IPS DF 6.9 (cell line): ENCODE measurements around the gene NUDT15.
"Not testable (repeated sequence)": the region's sequence is repeated elsewhere in the genome, so short reads cannot be mapped to it uniquely, and the experiment has no call there.

ENCODE experiments used
- DNase-seq: peaks from one replicate; pipeline ENCODE4 v3.0.0-alpha.2; 2013; ENCODE audit warnings: low read depth, low spot score
- H3K27ac ChIP-seq: one replicate; pipeline ENCODE4 v1.5.1; 2013; ENCODE audit warnings: low read length, control low read depth
- H3K27me3 ChIP-seq: 2 replicates; pipeline ENCODE4 v1.6.1; 2013; ENCODE audit warnings: mild to moderate bottlenecking, low read length; ENCODE audit not compliant: control insufficient read depth, insufficient read depth
- H3K36me3 ChIP-seq: 2 replicates; pipeline ENCODE4 v1.6.1; 2013; ENCODE audit warnings: low read length; ENCODE audit not compliant: control insufficient read depth, insufficient read depth
- H3K4me1 ChIP-seq: 2 replicates; pipeline ENCODE4 v1.6.1; 2013; ENCODE audit warnings: low read length; ENCODE audit not compliant: control insufficient read depth, insufficient read depth
- H3K4me3 ChIP-seq: 2 replicates; pipeline ENCODE4 v1.5.1; 2013; ENCODE audit warnings: mild to moderate bottlenecking, low read length
- H3K9me3 ChIP-seq: 2 replicates; pipeline ENCODE4 v1.6.1; 2013; ENCODE audit warnings: low read length, inconsistent platforms; ENCODE audit not compliant: control insufficient read depth, insufficient read depth
- WGBS: extraction: QIAGEN DNeasy Blood & Tissue Kit; methylation state at CpG from one replicate; pipeline ENCODE4 v1.1.7; 2013; ENCODE audit warnings: mixed read lengths, missing lambda C conversion rate; ENCODE audit not compliant: insufficient read length, insufficient coverage; 5-methylcytosine and 5-hydroxymethylcytosine counted together

The NUDT15 gene

GRCh38 chr13:48037346-48038173, at the start of gene NUDT15:
TSS of gene NUDT15 (plus strand) at chr13:48037726. CDS start at chr13:48037747, 21 bp downstream.
- no peaks in the 10 kb centered on the region for H3K4me1 ChIP-seq
- WGBS: no CpG with 5 or more reads among the region's 82 CpGs
- no peaks in the 10 kb centered on the region for H3K9me3 ChIP-seq
- no peaks in the 10 kb centered on the region; the same call in 1 of the 2 replicates for H3K36me3 ChIP-seq
- H3K27me3 ChIP-seq: no peaks in the 10 kb centered on the region
- H3K4me3 ChIP-seq: peak within 1 kb of the TSS; percentile 53; the same call in 1 of the 2 replicates
- peak; percentile 96 for DNase-seq
- H3K27ac ChIP-seq: no peak within 1 kb of the TSS

- Histone ChIP-seq H3K36me3 (no peaks in the 10 kb centered on the region; the same call in 1 of the 2 replicates), H3K9me3 (no peaks in the 10 kb centered on the region), H3K27me3 (no peaks in the 10 kb centered on the region), H3K4me1 (no peaks in the 10 kb centered on the region), H3K27ac (no peak overlapping the region), H3K4me3 (no peak overlapping the region)
- WGBS: no CpG with 5 or more reads among the region's 1 CpG
- no peak for DNase-seq
Observed at GRCh38 chr13:47990427-47990826, 47.1 kb upstream of the NUDT15 start.

DNA sequence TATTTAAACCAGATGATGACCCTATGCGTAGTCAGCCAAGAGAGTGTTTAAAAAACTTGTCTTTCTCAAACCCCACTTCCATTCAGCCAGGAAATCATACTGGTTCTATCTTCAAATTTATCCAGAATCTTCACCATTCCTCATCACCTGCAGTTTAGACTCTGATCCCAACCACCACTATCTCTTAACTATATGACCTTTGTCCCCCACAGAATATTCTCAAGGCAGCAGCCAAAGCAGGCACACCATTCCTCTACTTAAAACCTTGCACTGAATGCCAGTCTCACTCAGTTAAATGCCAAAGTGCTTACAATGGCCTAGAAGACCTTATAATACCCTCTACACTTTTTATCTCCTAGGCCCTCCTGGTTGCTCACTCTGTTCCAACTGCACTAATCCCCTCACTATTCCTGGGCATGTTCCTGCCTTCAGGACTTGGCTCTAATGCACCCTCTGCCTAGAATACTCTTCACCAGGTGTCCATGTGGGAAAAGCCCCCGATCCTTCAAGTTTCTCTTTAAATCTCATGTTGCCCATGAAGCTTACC, 46.5 kb upstream of the NUDT15 start:
- H3K4me3 ChIP-seq: no peak overlapping the region
- H3K27ac ChIP-seq: no peak overlapping the region
- no peaks in the 10 kb centered on the region for H3K9me3 ChIP-seq
- H3K27me3 ChIP-seq: no peaks in the 10 kb centered on the region
- no CpG with 5 or more reads among the region's 2 CpGs for WGBS
- DNase-seq: no peak
- no peaks in the 10 kb centered on the region for H3K4me1 ChIP-seq
- H3K36me3 ChIP-seq: no peaks in the 10 kb centered on the region; the same call in 1 of the 2 replicates

GRCh38 chr13:47991859-47992258, 45.7 kb upstream of the NUDT15 start:
- no peak overlapping the region for H3K27ac ChIP-seq
- no peaks in the 10 kb centered on the region for H3K4me1 ChIP-seq
- H3K36me3 ChIP-seq: no peaks in the 10 kb centered on the region; the same call in 1 of the 2 replicates
- WGBS: no CpG with 5 or more reads among the region's 4 CpGs
- H3K4me3 ChIP-seq: no peak overlapping the region
- no peak for DNase-seq
- H3K27me3 ChIP-seq: no peaks in the 10 kb centered on the region
- no peaks in the 10 kb centered on the region for H3K9me3 ChIP-seq

GRCh38 chr13:47997384-47997783, 40.1 kb upstream of the NUDT15 start:
- DNase-seq: no peak

GRCh38 chr13:47999973-48000372, 37.6 kb upstream of the NUDT15 start:
- DNase-seq: no peak
- WGBS: no CpG with 5 or more reads among the region's 5 CpGs
- peak overlapping the region; percentile 90; the same call in 1 of the 2 replicates for H3K4me3 ChIP-seq
- no peaks in the 10 kb centered on the region for H3K27me3 ChIP-seq
- no peak overlapping the region for H3K27ac ChIP-seq
- no peaks in the 10 kb centered on the region for H3K9me3 ChIP-seq
- no peaks in the 10 kb centered on the region; the same call in 1 of the 2 replicates for H3K36me3 ChIP-seq
- H3K4me1 ChIP-seq: peaks cover 1% of the 10 kb centered on the region

More at GRCh38 chr13:47997384-47997783, 40.1 kb upstream of the NUDT15 start:
- Histone ChIP-seq H3K36me3 (no peaks in the 10 kb centered on the region; the same call in 1 of the 2 replicates), H3K27me3 (no peaks in the 10 kb centered on the region), H3K9me3 (no peaks in the 10 kb centered on the region), H3K4me1 (peaks cover 1% of the 10 kb centered on the region), H3K27ac (no peak overlapping the region), H3K4me3 (no peak overlapping the region)
- WGBS: no CpG with 5 or more reads among the region's 2 CpGs

DNA sequence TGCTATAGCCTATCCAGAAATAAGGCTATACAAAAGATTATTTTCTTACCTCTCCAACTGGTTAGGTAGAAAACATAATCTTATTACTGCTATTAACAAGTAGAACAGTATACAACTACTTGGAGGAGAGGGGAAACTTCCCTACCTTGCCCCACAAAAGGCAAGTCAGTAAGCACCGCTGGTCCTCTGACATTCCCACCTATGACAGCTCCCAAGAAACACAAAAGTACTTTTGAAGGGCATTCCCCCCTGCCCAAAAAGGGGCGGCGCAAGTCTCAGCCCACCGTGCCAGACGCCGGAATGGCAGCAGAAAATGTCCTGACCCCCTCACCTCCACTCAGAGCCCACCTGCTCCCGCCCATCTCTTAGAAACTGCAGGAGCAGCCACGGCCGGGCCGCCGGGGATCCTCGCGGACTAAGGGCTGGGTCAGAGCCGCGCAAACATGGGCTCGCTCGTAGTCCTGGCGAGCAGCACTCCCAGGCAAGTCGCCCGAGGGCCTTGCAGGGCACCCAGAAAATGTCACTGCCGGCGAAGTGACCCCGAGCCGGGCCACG, 36.9 kb upstream of the NUDT15 start:
- H3K27me3 ChIP-seq: no peaks in the 10 kb centered on the region
- peak overlapping the region; percentile 90 for H3K4me3 ChIP-seq
- no peak overlapping the region for H3K27ac ChIP-seq
- no CpG with 5 or more reads among the region's 25 CpGs for WGBS
- no peaks in the 10 kb centered on the region for H3K9me3 ChIP-seq
- DNase-seq: no peak
- no peaks in the 10 kb centered on the region; the same call in 1 of the 2 replicates for H3K36me3 ChIP-seq
- peaks cover 1% of the 10 kb centered on the region for H3K4me1 ChIP-seq

DNA sequence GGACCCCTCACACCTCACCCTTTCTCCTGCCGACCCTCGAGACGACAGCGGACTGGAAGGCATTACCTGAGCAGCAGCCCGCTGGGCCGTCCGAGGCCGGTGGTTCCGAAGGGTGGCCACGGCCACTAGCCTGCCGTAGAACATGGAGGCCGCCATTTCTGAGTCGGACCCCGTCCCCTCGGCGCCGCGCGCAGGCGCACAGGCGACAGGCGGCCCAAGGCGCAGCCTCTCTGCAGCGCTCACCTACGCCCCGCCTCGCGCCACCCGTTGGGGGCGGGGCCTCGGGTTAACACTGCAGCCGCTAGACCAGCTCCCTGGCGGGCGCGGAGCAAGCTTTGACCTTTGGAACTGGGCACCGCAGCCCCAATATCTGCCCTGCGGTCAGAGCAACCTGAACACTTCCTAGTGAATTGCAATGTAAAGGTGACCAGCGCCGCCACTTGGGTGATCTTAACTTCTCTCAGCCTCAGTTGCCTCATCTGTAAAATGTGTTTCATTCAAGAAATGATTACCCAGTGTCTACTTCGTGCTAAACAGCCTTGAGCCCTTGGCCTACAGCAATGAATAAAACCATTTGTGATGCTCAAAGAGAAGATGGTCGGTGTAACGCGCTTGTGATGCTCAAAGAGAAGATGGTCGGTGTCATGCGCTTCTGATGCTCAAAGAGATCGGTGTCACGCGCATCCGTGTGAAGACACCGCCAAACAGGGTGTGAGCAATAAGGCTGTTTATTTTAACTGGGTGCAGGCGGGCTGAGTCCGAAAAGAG, 36.2 kb upstream of the NUDT15 start, which contains the start of gene SUCLA2:
SUCLA2 (minus strand) TSS at position 160 of the 768 bp plus-strand sequence; CDS start at position 156, 4 bp downstream.
- H3K36me3 ChIP-seq: no peaks in the 10 kb centered on the region; the same call in 1 of the 2 replicates
- H3K4me3 ChIP-seq: peak within 1 kb of the TSS; percentile 90
- H3K4me1 ChIP-seq: peaks cover 1% of the 10 kb centered on the region
- no peaks in the 10 kb centered on the region for H3K27me3 ChIP-seq
- no peak within 1 kb of the TSS for H3K27ac ChIP-seq
- DNase-seq: peak; percentile 82
- whole genome bisulfite sequencing: no CpG with 5 or more reads among the region's 52 CpGs
- no peaks in the 10 kb centered on the region for H3K9me3 ChIP-seq

GRCh38 chr13:48001999-48002398, 35.5 kb upstream of the NUDT15 start:
- not testable (repeated sequence) for H3K27ac ChIP-seq, DNase-seq, H3K9me3 ChIP-seq, H3K4me1 ChIP-seq, H3K36me3 ChIP-seq, H3K27me3 ChIP-seq, H3K4me3 ChIP-seq
- WGBS: no CpG with 5 or more reads among the region's 5 CpGs

DNA sequence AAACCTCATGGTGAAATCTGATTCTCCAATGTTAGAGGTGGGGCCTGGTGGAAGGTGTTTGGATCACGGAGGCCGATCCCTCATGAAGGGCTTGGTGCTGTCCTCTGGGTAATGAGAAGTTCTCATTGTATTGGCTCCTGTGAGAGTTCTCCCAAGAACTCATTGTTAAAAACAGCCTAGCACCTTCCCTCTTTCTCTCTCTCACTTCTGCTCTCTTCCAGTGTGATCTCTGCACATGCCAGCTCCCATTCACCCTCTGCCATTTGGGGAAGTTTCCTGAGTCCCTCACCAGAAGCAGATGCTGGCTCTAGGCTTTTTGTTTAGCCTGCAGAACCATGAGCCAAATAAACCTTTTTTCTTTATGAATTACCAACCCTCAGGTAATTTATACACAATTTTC, 33.3 kb upstream of the NUDT15 start:
- no peak for DNase-seq
- Histone ChIP-seq H3K4me1 (peaks cover 1% of the 10 kb centered on the region), H3K4me3 (no peak overlapping the region), H3K9me3 (no peaks in the 10 kb centered on the region), H3K27me3 (no peaks in the 10 kb centered on the region), H3K36me3 (no peaks in the 10 kb centered on the region), H3K27ac (no peak overlapping the region)
- no CpG with 5 or more reads among the region's 2 CpGs for WGBS
